Ovary (tissue), 9 donors: Measurements from ENCODE around the gene MAD2L1BP. TPM values are rescaled to one million over a fixed set of nuclear protein-coding genes. Genes with fewer than 3 reads are reported as not detected.

ENCODE experiments used
- DNase-seq, 5 donors: peaks; one replicate each; pipeline ENCODE4 v3.0.0-alpha.2; 2019 to 2020
- H3K27ac ChIP-seq, 2 donors: fragments of 200-600 bp; one replicate each; pipeline versions ENCODE4 v1.5.1 to v1.8.0; 2019 to 2022
- H3K27me3 ChIP-seq: fragments of 200-600 bp; one replicate; pipeline ENCODE4 v1.8.0; 2022
- H3K36me3 ChIP-seq: fragments of 200-600 bp; sonication (generic); one replicate; pipeline ENCODE4 v1.5.1; 2019
- H3K4me1 ChIP-seq: one replicate; pipeline ENCODE4 v1.8.1; 2013; ENCODE audit warnings: mild to moderate bottlenecking, moderate library complexity; ENCODE audit not compliant: insufficient read depth
- H3K4me3 ChIP-seq: fragments of 200-600 bp; sonication (generic); one replicate; pipeline ENCODE4 v1.5.1; 2017
- H3K9me3 ChIP-seq, 2 donors: fragments of 200-600 bp in 1 of 2; sonication (generic) in 1 of 2; one replicate each; pipeline versions ENCODE4 v1.5.1 to v1.8.1; 2013 to 2019; ENCODE audit warnings: mild to moderate bottlenecking in 1 of 2, moderate library complexity in 1 of 2
- CTCF ChIP-seq, 3 donors: fragments of 450-650 bp in 2 of 3; fragments of 200-600 bp in 1 of 3; IDR thresholded peaks; one replicate each; pipeline versions ENCODE4 v1.5.1 to v1.8.0; 2016 to 2022; ENCODE audit warnings: antibody characterized with exemption in 3 of 3, mild to moderate bottlenecking in 1 of 3
- EP300 ChIP-seq: sonication (generic); formaldehyde crosslinking; IDR thresholded peaks from one replicate; pipeline ENCODE4 v1.6.1; 2017; ENCODE audit warnings: antibody characterized with exemption
- POLR2A ChIP-seq: fragments of 450-650 bp; IDR thresholded peaks from one replicate; pipeline ENCODE4 v1.6.1; 2017; ENCODE audit warnings: antibody characterized with exemption, mild to moderate bottlenecking, moderate library complexity
- WGBS, 3 donors: extraction: QIAGEN DNeasy Blood & Tissue Kit in 1 of 3; methylation state at CpG; one replicate each; pipeline versions ENCODE4 v1.1.5 to v1.1.7; 2013 to 2017; 5-methylcytosine and 5-hydroxymethylcytosine counted together
- intact Hi-C, 4 donors: fragments of 100-400 bp; cut with DNase I; formaldehyde crosslinking; loops; one replicate each; pipeline versions ENCODE4 v1.11.0 to v1.15.1; 2022 to 2023
- polyA plus RNA-seq, 2 donors: library from polyadenylated mRNA; stranded (reverse); fragments of 200-250 nt in 1 of 2; fragments of 350-450 nt in 1 of 2; fragmentation: Illumina TruSeq in 1 of 2; extraction: RNeasy Lipid Tissue Mini Kit (QIAGEN cat#74804) in 1 of 2; gene quantifications; one replicate each; pipeline ENCODE4 v1.2.3, GENCODE V29; 2013 to 2014
- total RNA-seq, 7 donors: library from RNA; depleted of rRNA in 2 of 7; stranded (reverse); fragments of >200 nt in 2 of 7; fragmentation: NEBNext Ultra II Directional in 3 of 7; extraction: Animal tissue kit (Norgen Biotek cat#: 25700) in 3 of 7; gene quantifications; one replicate each; pipeline versions ENCODE4 v1.1.0 to v1.2.4, GENCODE V29; 2016 to 2023
- donor health status: DM: no; HTN: no; CAD: no; lungs with moderate emphysema.
- donor health status: DM: no; HTN: no; CAD: no.
- donor health status: Bipolar disorder and iron deficiency.
- donor health status: DM: yes; HTN: yes; CAD: no.
- donor health status: DM: no; HTN: no; CAD: no.
- donor health status: DM: yes; HTN: yes; CAD: no.

Gene MAD2L1BP
- total and polyA plus RNA-seq, 9 donors = 11.9 to 28.4 (median 16.8) TPM

GRCh38 chr6:43623880-43624785 is 11.5 kb upstream of the MAD2L1BP start:
- 84 to 89% (median 89%) methylated on average over 12 of the region's 12 CpGs for whole genome bisulfite sequencing, 3 donors
- H3K9me3 ChIP-seq = no peaks in the 10 kb centered on the region
- H3K27me3 ChIP-seq = no peaks in the 10 kb centered on the region
- peaks cover 6% of the 10 kb centered on the region for H3K4me1 ChIP-seq
- H3K4me3 ChIP-seq = no peak overlapping the region
- intact Hi-C loops = no loop called here
- TF ChIP-seq EP300 (no peak), CTCF (IDR thresholded peaks at IDR 0.05) (no peak), POLR2A (no peak)
- H3K27ac ChIP-seq = no peak overlapping the region
- no peaks in the 10 kb centered on the region for H3K36me3 ChIP-seq
- DNase-seq = peak in 1 of 5 donors; percentile 26

- H3K27ac ChIP-seq = no peak overlapping the region
- no peaks in the 10 kb centered on the region for H3K27me3 ChIP-seq
- H3K4me1 ChIP-seq = peaks cover 6% of the 10 kb centered on the region
- H3K4me3 ChIP-seq = no peak overlapping the region
- 83 to 89% (median 88%) methylated on average over 7 of the region's 7 CpGs for WGBS, 3 donors
- peak in 1 of 5 donors; percentile 35 for DNase-seq
- no peaks in the 10 kb centered on the region for H3K9me3 ChIP-seq
- TF ChIP-seq EP300 = no peak
- TF ChIP-seq CTCF (IDR thresholded peaks at IDR 0.05) = no peak
- TF ChIP-seq POLR2A = no peak
- no peaks in the 10 kb centered on the region for H3K36me3 ChIP-seq
- intact Hi-C loops = no loop called here
These were observed 10.8 kb upstream of the MAD2L1BP start for GRCh38 chr6:43624786-43625288.

DNA sequence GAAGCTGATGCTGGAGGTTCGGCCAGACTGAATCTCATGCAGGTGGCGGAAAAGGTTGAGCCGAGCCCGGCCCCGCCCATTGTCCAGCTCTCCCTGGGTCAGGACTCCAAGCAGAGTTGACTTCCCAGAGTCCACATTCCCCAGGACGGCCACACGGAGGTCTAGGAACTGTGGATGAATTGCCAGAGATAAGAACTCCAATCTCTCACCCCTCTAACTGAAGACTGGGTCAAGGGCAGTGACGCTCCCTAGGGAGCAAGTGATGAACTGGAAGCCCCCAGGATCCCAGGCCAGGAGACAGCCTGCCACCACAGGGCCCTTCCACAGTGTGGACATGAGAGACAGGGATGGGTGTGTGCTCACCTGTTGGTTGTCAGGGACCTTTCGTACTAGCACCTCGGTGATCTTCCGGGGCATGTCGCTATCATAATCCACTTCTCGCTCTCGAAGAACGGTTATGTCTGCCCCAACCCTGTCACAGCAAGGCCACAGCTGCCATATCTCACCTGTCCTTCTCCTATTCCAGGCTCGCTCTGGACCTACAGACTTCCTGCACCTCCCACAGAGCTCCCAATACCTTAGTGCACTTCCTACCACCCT is 10.1 kb upstream of the MAD2L1BP start:
- H3K36me3 ChIP-seq = no peaks in the 10 kb centered on the region
- WGBS, 3 donors = 89 to 91% (median 90%) methylated on average over 16 of the region's 16 CpGs
- no peaks in the 10 kb centered on the region for H3K27me3 ChIP-seq
- intact Hi-C loops = no loop called here
- no peak overlapping the region for H3K27ac ChIP-seq
- TF ChIP-seq CTCF (IDR thresholded peaks at IDR 0.05) = no peak
- no peak for TF ChIP-seq EP300
- no peak for TF ChIP-seq POLR2A
- no peaks in the 10 kb centered on the region for H3K9me3 ChIP-seq
- peak in 1 of 5 donors; percentile 33 for DNase-seq
- peaks cover 6% of the 10 kb centered on the region for H3K4me1 ChIP-seq
- H3K4me3 ChIP-seq = no peak overlapping the region

GRCh38 chr6:43627008-43627825 is 8.4 kb upstream of the MAD2L1BP start:
- Histone ChIP-seq H3K4me3 (no peak overlapping the region), H3K4me1 (peaks cover 6% of the 10 kb centered on the region), H3K9me3 (no peaks in the 10 kb centered on the region), H3K27ac (no peak overlapping the region), H3K36me3 (no peaks in the 10 kb centered on the region), H3K27me3 (no peaks in the 10 kb centered on the region)
- TF ChIP-seq EP300 (peak; percentile 22), CTCF (IDR thresholded peaks at IDR 0.05) (no peak), POLR2A (no peak)
- peak in 4 of 5 donors; percentile 33 to 77 (median 61) for DNase-seq
- 70 to 72% (median 72%) methylated on average over 5 of the region's 5 CpGs for WGBS, 3 donors
- intact Hi-C loops = no loop called here
